AG04449 (cell line): ENCODE data around the gene C5orf58.

Experiments
- CTCF ChIA-PET: fragments of 350-600 bp; formaldehyde crosslinking; extraction: SDS; loops from one replicate; lab custom pipeline; 2021; ENCODE audit warnings: antibody characterized with exemption; lab: Yijun Ruan, JAX
- POLR2A ChIA-PET: fragments of 400-600, 350-600 bp; formaldehyde crosslinking; extraction: SDS; loops from one replicate; lab custom pipeline; 2020; ENCODE audit warnings: antibody characterized with exemption, inconsistent platforms; lab: Yijun Ruan, JAX
- DNase-seq: peaks from one replicate; pipeline ENCODE4 v3.0.0-alpha.2; 2010; ENCODE audit warnings: low read depth, low spot score
- H3K4me3 ChIP-seq: 2 replicates; pipeline ENCODE4 v1.5.1; 2011; ENCODE audit warnings: low read depth, mild to moderate bottlenecking, control low read depth, low read length
- TF ChIP-seq, protein P1 (sequence below): IDR thresholded peaks from one replicate; pipeline ENCODE4 v1.5.1; 2011; ENCODE audit warnings: mild to moderate bottlenecking, moderate library complexity, low read length, control low read depth, inconsistent platforms; ENCODE audit not compliant: insufficient read depth; ENCODE audit errors: missing control alignments

C5orf58 gene

DNA sequence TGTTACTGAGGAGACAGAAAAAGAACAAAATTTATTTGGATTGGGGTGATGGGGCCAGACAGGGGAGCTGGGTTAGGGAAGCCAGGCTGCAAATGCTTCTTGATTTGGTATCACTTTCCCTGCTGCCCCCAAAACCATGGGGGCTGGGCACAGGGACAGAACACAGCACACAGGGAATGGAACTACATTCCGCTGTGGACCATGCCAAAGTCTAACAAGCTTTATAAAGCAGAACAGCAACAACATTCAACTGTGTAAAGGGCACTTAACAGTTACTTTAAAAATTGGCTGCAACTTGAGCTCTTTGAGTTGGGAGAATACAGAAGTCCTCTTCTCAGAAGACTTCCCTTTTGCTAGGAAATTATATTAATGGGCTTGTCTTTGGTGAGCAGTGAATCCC is 23.8 kb downstream of the C5orf58 start:
- ChIA-PET CTCF (interaction anchor here (1.4 to 1.7 kb wide), 2 partner anchors 10 to 11 kb away, joined by 6 to 8 read pairs; no protein-coding TSS in a partner anchor), POLR2A (no interaction called here)
- DNase-seq, result no peak
- H3K4me3 ChIP-seq, result no peak overlapping the region
- TF ChIP-seq, protein P1, sequence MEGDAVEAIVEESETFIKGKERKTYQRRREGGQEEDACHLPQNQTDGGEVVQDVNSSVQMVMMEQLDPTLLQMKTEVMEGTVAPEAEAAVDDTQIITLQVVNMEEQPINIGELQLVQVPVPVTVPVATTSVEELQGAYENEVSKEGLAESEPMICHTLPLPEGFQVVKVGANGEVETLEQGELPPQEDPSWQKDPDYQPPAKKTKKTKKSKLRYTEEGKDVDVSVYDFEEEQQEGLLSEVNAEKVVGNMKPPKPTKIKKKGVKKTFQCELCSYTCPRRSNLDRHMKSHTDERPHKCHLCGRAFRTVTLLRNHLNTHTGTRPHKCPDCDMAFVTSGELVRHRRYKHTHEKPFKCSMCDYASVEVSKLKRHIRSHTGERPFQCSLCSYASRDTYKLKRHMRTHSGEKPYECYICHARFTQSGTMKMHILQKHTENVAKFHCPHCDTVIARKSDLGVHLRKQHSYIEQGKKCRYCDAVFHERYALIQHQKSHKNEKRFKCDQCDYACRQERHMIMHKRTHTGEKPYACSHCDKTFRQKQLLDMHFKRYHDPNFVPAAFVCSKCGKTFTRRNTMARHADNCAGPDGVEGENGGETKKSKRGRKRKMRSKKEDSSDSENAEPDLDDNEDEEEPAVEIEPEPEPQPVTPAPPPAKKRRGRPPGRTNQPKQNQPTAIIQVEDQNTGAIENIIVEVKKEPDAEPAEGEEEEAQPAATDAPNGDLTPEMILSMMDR, result no peak

DNA sequence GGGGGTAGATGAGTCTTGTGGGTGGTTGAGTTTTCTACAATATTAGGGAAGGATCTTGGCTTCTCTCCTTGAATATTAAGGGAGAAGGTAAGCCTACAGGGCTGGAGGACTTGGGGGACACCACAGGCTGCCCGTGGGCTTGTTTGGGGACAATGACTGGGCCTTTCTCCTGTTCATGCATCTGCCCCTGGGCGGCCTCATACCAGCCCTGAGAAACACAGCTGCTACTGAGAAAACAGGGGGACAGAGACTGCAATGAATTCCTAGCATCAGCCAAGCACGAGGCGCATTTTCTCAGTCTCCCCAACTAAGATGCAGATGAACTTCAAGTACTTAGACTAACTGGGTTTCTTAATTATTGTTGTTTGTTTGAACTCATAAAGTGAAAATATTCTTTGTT is 24.6 kb downstream of the C5orf58 start:
- no peak overlapping the region for H3K4me3 ChIP-seq
- DNase-seq, result no peak
- CTCF ChIA-PET, result interaction anchor here (1.4 to 1.7 kb wide), 2 partner anchors 9 to 11 kb away, joined by 6 to 8 read pairs; no protein-coding TSS in a partner anchor
- POLR2A ChIA-PET, result no interaction called here
- TF ChIP-seq, protein P1, result no peak

DNA sequence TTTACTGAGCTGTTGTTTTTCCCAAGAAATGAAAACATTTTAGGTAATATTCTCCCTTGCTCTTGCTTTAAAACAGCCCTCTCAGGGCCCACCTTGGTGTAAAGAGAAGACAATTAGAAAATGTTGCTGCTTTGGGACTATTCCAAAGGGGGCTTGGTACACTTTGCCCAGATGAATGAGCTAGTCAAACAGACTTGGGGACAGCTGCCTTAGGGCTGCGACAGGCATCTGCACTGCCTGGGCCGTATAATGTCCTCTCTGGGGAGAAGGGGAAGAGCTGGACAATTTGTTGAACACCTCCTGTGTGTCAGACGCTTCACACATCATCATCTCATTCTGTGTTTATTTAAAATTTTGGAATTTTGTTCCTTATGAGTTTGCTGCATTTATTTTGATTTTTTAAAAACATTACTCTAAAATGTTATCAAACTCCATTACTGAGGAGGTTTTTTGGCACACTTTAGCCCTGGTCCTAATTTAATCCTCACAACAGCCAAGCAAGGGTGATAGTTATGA is 28.8 kb downstream of the C5orf58 start:
- DNase-seq, result no peak
- H3K4me3 ChIP-seq, result no peak overlapping the region
- POLR2A ChIA-PET, result no interaction called here
- TF ChIP-seq, protein P1, result no peak
- CTCF ChIA-PET, result interaction anchor here (0.7 kb wide), 1 partner anchor 30 kb away, joined by 3 read pairs; no protein-coding TSS in a partner anchor

DNA sequence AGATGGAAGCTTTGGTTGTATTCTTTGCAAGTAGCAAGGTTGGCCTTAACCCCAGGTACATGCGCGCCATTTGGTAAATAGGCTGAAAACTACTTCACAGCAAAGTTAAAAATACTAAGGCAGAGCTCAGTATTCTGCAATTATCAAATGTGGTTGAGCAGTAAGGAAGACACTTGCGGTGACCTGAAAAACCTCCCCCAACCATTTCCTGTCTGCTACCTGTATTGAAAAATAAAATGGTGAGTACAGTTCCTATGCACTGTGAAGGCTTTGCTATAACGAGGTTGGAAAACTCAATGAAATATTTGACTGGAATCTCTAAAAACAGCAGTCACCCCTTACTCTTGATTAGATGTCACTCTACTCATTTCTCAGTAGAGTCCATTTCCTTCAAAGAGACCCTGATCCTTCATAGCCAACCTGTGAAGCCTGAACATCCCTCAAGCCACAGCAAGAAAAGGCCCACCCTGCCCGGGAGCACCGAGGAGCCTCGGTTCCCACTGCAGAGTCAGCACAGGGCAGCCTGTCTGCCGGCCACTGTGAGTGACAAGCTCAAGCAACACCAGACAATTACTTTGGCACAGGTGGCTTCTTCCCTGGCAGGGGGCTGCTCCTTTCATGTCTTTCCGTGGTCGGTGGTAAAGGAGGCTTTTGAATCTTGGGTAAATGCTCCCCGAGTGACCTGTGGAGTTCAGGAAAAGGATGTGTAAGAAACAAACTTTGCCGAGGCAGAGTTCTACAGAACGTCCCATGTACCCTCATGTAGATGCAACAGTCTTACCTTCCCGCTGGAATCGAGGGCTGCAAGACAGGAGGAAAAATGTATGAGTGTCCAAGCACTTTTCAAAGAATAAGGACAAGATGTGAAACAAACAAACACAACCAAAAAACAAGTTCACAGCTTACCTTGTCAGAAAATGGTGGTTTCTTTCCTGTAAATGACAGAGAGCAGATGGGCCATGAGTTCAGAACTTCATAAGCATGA is 29.6 kb downstream of the C5orf58 start:
- H3K4me3 ChIP-seq, result no peak overlapping the region
- no peak for DNase-seq
- ChIA-PET CTCF (interaction anchor here (0.6 kb wide), 1 partner anchor 79 kb away, joined by 3 read pairs; no protein-coding TSS in a partner anchor), POLR2A (no interaction called here)
- TF ChIP-seq, protein P1, result no peak

DNA sequence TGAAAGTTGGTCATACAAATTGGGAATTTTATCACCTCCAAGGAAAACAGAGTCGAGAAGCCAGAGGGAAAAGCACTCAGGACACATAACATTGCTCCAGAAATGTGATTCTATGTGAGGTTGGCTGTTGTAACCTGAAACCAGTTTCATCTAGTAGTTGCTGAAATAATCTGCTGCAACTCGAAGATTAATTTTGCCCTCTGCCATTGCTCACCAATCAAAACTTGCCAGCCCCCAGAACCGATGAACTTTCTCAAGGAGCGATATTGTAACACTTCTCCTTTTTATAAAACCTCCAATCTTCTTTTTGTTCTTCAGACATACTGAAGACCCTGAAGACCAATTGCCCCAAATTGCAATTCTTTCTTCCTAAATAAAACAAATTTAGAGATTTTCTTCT is 31.1 kb downstream of the C5orf58 start:
- ChIA-PET POLR2A (no interaction called here), CTCF (no interaction called here)
- no peak overlapping the region for H3K4me3 ChIP-seq
- no peak for DNase-seq
- TF ChIP-seq, protein P1, result no peak

DNA sequence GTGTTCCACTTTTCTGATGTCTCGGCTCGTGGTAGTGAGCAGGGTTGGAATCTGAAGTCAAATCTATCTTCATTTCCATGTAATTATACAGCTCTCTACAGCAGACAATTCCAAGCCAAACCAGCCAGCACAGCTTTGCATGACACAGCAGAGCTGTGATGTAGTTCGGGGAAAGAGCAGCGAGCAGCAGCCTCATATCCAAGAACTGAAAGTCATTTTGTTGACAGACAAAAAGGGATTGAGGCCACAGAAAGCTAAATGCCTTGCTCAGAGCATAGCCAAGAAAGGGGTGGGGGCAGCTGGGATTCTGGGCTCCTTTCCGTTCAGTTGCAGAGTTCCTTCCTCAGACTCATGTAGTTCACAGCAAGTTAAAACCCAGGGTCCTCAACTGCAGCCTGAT is 32.7 kb downstream of the C5orf58 start:
- ChIA-PET POLR2A (no interaction called here), CTCF (interaction anchor here (1.1 to 5.1 kb wide), 7 partner anchors 9 to 360 kb away, joined by 3 to 26 read pairs (median 6); no protein-coding TSS in a partner anchor)
- TF ChIP-seq, protein P1, result no peak
- no peak for DNase-seq
- H3K4me3 ChIP-seq, result no peak overlapping the region
